Neural crest cell (in vitro differentiated cells): ENCODE data around the gene CDK6. TPM values are rescaled to one million over a fixed set of nuclear protein-coding genes. Genes with fewer than 3 reads are reported as not detected.
"Not testable (repeated sequence)": the region's sequence is repeated elsewhere in the genome, so short reads cannot be mapped to it uniquely, and the experiment has no call there.

ENCODE experiments used
- DNase-seq: peaks from one replicate; pipeline ENCODE4 v3.0.0; 2021; ENCODE audit warnings: low read depth, mixed read lengths, low spot score
- H3K27ac Mint-ChIP-seq: one replicate; pipeline ENCODE4 v1.8.0; 2021; ENCODE audit warnings: mild to moderate bottlenecking, mixed read lengths; ENCODE audit not compliant: unreplicated experiment
- H3K27me3 Mint-ChIP-seq: 2 replicates; pipeline ENCODE4 v1.8.0; 2021; ENCODE audit warnings: low read depth, mild to moderate bottlenecking, mixed read lengths
- H3K36me3 Mint-ChIP-seq: 2 replicates; pipeline ENCODE4 v1.8.0; 2021; ENCODE audit warnings: low read depth, mild to moderate bottlenecking, mixed read lengths
- H3K4me1 Mint-ChIP-seq: 2 replicates; pipeline ENCODE4 v1.8.0; 2021; ENCODE audit warnings: mixed read lengths
- H3K4me3 Mint-ChIP-seq: one replicate; pipeline ENCODE4 v1.8.0; 2021; ENCODE audit warnings: mild to moderate bottlenecking, mixed read lengths
- H3K9me3 Mint-ChIP-seq: 2 replicates; pipeline ENCODE4 v1.8.0; 2021; ENCODE audit warnings: mixed read lengths
- CTCF ChIP-seq: fragments of 200-600 bp; sonication (generic); conservative IDR thresholded peaks from 2 replicates; pipeline ENCODE4 v1.5.0; 2021; ENCODE audit warnings: antibody characterized with exemption, mild to moderate bottlenecking
- total RNA-seq: library from RNA; stranded (reverse); gene quantifications from 2 replicates; pipeline ENCODE4 v1.2.1, GENCODE V29; 2021

The CDK6 gene
- total RNA-seq, 1 donor from 2014 or later = 42.9 TPM

- H3K27ac Mint-ChIP-seq = no peak overlapping the region
- no peaks in the 10 kb centered on the region for H3K27me3 Mint-ChIP-seq
- TF ChIP-seq CTCF = no peak
- DNase-seq = no peak
- H3K36me3 Mint-ChIP-seq = peaks cover 4% of the 10 kb centered on the region
- H3K9me3 Mint-ChIP-seq = peaks cover 4% of the 10 kb centered on the region
- H3K4me1 Mint-ChIP-seq = peaks cover 17% of the 10 kb centered on the region
- H3K4me3 Mint-ChIP-seq = no peak overlapping the region
Measured at GRCh38 chr7:92749327-92749755, 87.0 kb downstream of the CDK6 start.

- Mint-ChIP-seq H3K4me1 (peaks cover 9% of the 10 kb centered on the region), H3K9me3 (peaks cover 4% of the 10 kb centered on the region), H3K27me3 (no peaks in the 10 kb centered on the region), H3K36me3 (peaks cover 4% of the 10 kb centered on the region), H3K4me3 (no peak overlapping the region), H3K27ac (no peak overlapping the region)
- DNase-seq = no peak
- TF ChIP-seq CTCF = no peak
Measured at GRCh38 chr7:92748495-92748894, 87.9 kb downstream of the CDK6 start.

- Mint-ChIP-seq H3K4me3 (no peak overlapping the region), H3K4me1 (peaks cover 9% of the 10 kb centered on the region), H3K27me3 (no peaks in the 10 kb centered on the region), H3K9me3 (peaks cover 4% of the 10 kb centered on the region), H3K27ac (no peak overlapping the region), H3K36me3 (peaks cover 4% of the 10 kb centered on the region)
- no peak for TF ChIP-seq CTCF
- no peak for DNase-seq
Measured at GRCh38 chr7:92747041-92747835, 89.1 kb downstream of the CDK6 start.

GRCh38 chr7:92745241-92745640 is 91.1 kb downstream of the CDK6 start:
- Mint-ChIP-seq H3K27ac (no peak overlapping the region), H3K4me3 (no peak overlapping the region), H3K36me3 (peaks cover 4% of the 10 kb centered on the region)

GRCh38 chr7:92744180-92744579 is 92.2 kb downstream of the CDK6 start:
- H3K4me1 Mint-ChIP-seq, H3K4me3 Mint-ChIP-seq, H3K27ac Mint-ChIP-seq, H3K36me3 Mint-ChIP-seq, H3K9me3 Mint-ChIP-seq, DNase-seq, H3K27me3 Mint-ChIP-seq: not testable (repeated sequence)

More at GRCh38 chr7:92745241-92745640, 91.1 kb downstream of the CDK6 start:
- H3K4me1 Mint-ChIP-seq = peaks cover 9% of the 10 kb centered on the region
- TF ChIP-seq CTCF = no peak
- DNase-seq = no peak
- no peaks in the 10 kb centered on the region for H3K27me3 Mint-ChIP-seq
- H3K9me3 Mint-ChIP-seq = peaks cover 4% of the 10 kb centered on the region

GRCh38 chr7:92742186-92742585 is 94.2 kb downstream of the CDK6 start:
- Mint-ChIP-seq H3K27me3 (no peaks in the 10 kb centered on the region), H3K4me1 (peaks cover 7% of the 10 kb centered on the region)

More at GRCh38 chr7:92742186-92742585, 94.2 kb downstream of the CDK6 start:
- peaks cover 4% of the 10 kb centered on the region for H3K9me3 Mint-ChIP-seq
- no peak overlapping the region for H3K27ac Mint-ChIP-seq
- TF ChIP-seq CTCF = no peak
- no peaks in the 10 kb centered on the region for H3K36me3 Mint-ChIP-seq
- no peak for DNase-seq
- no peak overlapping the region for H3K4me3 Mint-ChIP-seq
